Measurements from ENCODE around the gene SERPINB3. TPM values are rescaled to one million over a fixed set of nuclear protein-coding genes. Genes with fewer than 3 reads are reported as not detected.

Gene SERPINB3
- total and polyA plus RNA-seq, 2 of the 13 experiments (the other 11 are each of a cell fraction or from before 2014, with no cell fraction given) = not detected

DNA sequence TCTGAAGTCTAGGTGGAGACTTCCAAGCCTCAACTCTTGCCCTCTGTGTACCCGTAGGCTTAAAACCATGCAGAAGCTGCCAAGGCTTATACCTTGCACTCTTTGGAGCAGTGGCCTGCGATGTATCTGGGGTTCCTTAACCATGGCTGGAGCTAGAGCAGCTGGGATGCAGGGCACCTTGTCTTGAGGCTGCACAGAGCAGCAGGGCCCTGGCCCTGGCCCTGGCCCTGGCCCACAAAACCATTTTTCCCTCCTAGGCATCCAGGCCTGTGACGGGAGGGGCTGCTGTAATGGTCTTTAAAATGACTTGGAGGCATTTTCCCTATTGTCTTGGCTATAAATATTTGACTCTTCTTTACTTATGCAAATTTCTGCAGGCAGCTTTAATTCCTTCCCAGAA, 36.8 kb downstream of the SERPINB3 start:
- intact Hi-C loops (cut with micrococcal nuclease; ENCODE audit: unreplicated experiment) = no loop called here
- H3K36me3 ChIP-seq (replicated peaks in 1 of 2; ENCODE audit: control insufficient read depth in 1 of 2, insufficient read depth in 2 of 2, low read length in 2 of 2) = no peaks in the 10 kb centered on the region
- ChIA-PET CTCF (ENCODE audit: low intra/inter-chr PET ratio, low total read pairs) (no interaction called here), POLR2A (no interaction called here)
- H3K4me3 ChIP-seq (replicated peaks in 1 of 3; ENCODE audit: insufficient read depth in 1 of 3, low read depth in 2 of 3, low read length in 3 of 3) = no peak overlapping the region
- 14% methylated on average over 3 of the region's 3 CpGs for WGBS (ENCODE audit: low lambda C conversion rate)
- ATAC-seq = no peak
- no peak overlapping the region for H3K9ac ChIP-seq (ENCODE audit: insufficient read depth, low read depth, low read length)
- H3K4me2 ChIP-seq (ENCODE audit: low read depth, low read length) = no peak overlapping the region
- H3K9me3 ChIP-seq (ENCODE audit: low read length) = peaks cover 49% of the 10 kb centered on the region
- no peak overlapping the region for H2AFZ ChIP-seq (ENCODE audit: low read length)
- BruUV-seq (replicated peaks) = no TSS peak
- in situ Hi-C loops (cut with HindIII; ENCODE audit: extremely low pct_ligation_motif_present, low pct_unique_long_range_greater_than_20kb) = no loop called here
- TF ChIP-seq, protein P1, sequence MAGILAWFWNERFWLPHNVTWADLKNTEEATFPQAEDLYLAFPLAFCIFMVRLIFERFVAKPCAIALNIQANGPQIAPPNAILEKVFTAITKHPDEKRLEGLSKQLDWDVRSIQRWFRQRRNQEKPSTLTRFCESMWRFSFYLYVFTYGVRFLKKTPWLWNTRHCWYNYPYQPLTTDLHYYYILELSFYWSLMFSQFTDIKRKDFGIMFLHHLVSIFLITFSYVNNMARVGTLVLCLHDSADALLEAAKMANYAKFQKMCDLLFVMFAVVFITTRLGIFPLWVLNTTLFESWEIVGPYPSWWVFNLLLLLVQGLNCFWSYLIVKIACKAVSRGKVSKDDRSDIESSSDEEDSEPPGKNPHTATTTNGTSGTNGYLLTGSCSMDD (CRISPR knock-in tag; IDR thresholded peaks at IDR 0.05) = no peak
- TF ChIP-seq ZNF766 (CRISPR knock-in tag; IDR thresholded peaks at IDR 0.05; ENCODE audit: borderline replicate concordance) = no peak
- TF ChIP-seq TMF1 (CRISPR knock-in tag; IDR thresholded peaks at IDR 0.05; ENCODE audit: low read depth) = no peak
- no peak for TF ChIP-seq ZNF30 (CRISPR knock-in tag; IDR thresholded peaks at IDR 0.05)
- no peak for TF ChIP-seq ZFY (CRISPR knock-in tag; IDR thresholded peaks at IDR 0.05)
- no peaks in the 10 kb centered on the region for H3K4me1 ChIP-seq (ENCODE audit: insufficient read depth, low read length)
- no peaks in the 10 kb centered on the region for H3K27me3 ChIP-seq (ENCODE audit: control insufficient read depth in 1 of 2, insufficient read depth in 2 of 2, low read length in 2 of 2)
- no peaks in the 10 kb centered on the region for H3K79me2 ChIP-seq (ENCODE audit: insufficient read depth, low read length)
- no peaks in the 10 kb centered on the region for H4K20me1 ChIP-seq (ENCODE audit: insufficient read depth, low read length)
- DNase-seq (ENCODE audit: low spot score) = no peak
- FAIRE-seq = no peak
- no peak overlapping the region for H3K27ac ChIP-seq (ENCODE audit: extremely low read length, insufficient read depth, low read length)

DNA sequence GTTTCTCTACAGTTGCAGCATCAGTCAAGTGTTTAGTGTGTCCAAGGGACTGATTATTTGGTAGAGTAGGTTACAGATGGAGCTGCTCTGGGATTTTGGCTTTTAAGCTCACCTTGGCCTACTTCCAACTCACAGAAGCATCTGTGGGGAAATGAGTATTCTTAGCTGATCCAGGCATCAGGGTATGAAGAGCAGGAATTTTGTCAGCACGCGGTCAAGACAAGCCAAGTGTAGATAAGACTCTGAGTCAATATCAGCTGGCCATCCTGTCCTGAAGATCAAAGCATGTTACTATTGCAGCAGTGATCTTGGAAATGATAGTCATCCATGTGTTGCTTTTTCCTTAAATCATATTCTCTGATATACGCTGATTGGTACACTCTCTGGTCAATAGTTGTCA, 42.0 kb downstream of the SERPINB3 start:
- no peak overlapping the region for H3K9ac ChIP-seq (ENCODE audit: insufficient read depth, low read depth, low read length)
- WGBS (ENCODE audit: low lambda C conversion rate) = 6% methylated on average over 3 of the region's 3 CpGs
- no TSS peak for BruUV-seq (replicated peaks)
- in situ Hi-C loops (cut with HindIII; ENCODE audit: extremely low pct_ligation_motif_present, low pct_unique_long_range_greater_than_20kb) = no loop called here
- ATAC-seq (no peak), FAIRE-seq (no peak), DNase-seq (ENCODE audit: low spot score) (no peak)
- H3K27ac ChIP-seq (ENCODE audit: extremely low read length, insufficient read depth, low read length) = no peak overlapping the region
- no peaks in the 10 kb centered on the region for H3K36me3 ChIP-seq (replicated peaks in 1 of 2; ENCODE audit: control insufficient read depth in 1 of 2, insufficient read depth in 2 of 2, low read length in 2 of 2)
- no peak for TF ChIP-seq KLF9 (CRISPR knock-in tag; IDR thresholded peaks at IDR 0.05; ENCODE audit: low read depth)
- TF ChIP-seq DR1 (CRISPR knock-in tag; IDR thresholded peaks at IDR 0.05) = no peak
- TF ChIP-seq KAT8 (CRISPR knock-in tag; IDR thresholded peaks at IDR 0.05) = no peak
- no peak for TF ChIP-seq ZNF354B (CRISPR knock-in tag; IDR thresholded peaks at IDR 0.05)
- TF ChIP-seq SRF (IDR thresholded peaks at IDR 0.05; ENCODE audit: low read depth, low read length) = no peak
- no peak for TF ChIP-seq ZNF263 (CRISPR knock-in tag; IDR thresholded peaks at IDR 0.05)
- TF ChIP-seq, protein P2, sequence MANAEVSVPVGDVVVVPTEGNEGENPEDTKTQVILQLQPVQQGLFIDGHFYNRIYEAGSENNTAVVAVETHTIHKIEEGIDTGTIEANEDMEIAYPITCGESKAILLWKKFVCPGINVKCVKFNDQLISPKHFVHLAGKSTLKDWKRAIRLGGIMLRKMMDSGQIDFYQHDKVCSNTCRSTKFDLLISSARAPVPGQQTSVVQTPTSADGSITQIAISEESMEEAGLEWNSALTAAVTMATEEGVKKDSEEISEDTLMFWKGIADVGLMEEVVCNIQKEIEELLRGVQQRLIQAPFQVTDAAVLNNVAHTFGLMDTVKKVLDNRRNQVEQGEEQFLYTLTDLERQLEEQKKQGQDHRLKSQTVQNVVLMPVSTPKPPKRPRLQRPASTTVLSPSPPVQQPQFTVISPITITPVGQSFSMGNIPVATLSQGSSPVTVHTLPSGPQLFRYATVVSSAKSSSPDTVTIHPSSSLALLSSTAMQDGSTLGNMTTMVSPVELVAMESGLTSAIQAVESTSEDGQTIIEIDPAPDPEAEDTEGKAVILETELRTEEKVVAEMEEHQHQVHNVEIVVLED (CRISPR knock-in tag; IDR thresholded peaks at IDR 0.05; ENCODE audit: borderline replicate concordance) = no peak
- no peak for TF ChIP-seq HMGA1 (CRISPR knock-in tag; conservative IDR thresholded peaks at IDR 0.05)
- TF ChIP-seq SP140L (CRISPR knock-in tag; IDR thresholded peaks at IDR 0.05; ENCODE audit: borderline replicate concordance) = no peak
- no peak for TF ChIP-seq ZNF383 (CRISPR knock-in tag; IDR thresholded peaks at IDR 0.05; ENCODE audit: borderline replicate concordance)
- no peak for TF ChIP-seq U2AF1 (optimal IDR thresholded peaks at IDR 0.05; ENCODE audit: low read depth, low read length)
- TF ChIP-seq CEBPG (CRISPR knock-in tag; IDR thresholded peaks at IDR 0.05) = no peak
- H3K4me1 ChIP-seq (ENCODE audit: insufficient read depth, low read length) = no peaks in the 10 kb centered on the region
- H3K27me3 ChIP-seq (ENCODE audit: control insufficient read depth in 1 of 2, insufficient read depth in 2 of 2, low read length in 2 of 2) = no peaks in the 10 kb centered on the region
- POLR2A ChIA-PET = no interaction called here
- H3K4me2 ChIP-seq (ENCODE audit: low read depth, low read length) = no peak overlapping the region
- peaks cover 16% of the 10 kb centered on the region for H3K9me3 ChIP-seq (ENCODE audit: low read length)
- intact Hi-C loops (cut with micrococcal nuclease; ENCODE audit: unreplicated experiment) = no loop called here
- no peaks in the 10 kb centered on the region for H3K79me2 ChIP-seq (ENCODE audit: insufficient read depth, low read length)
- H4K20me1 ChIP-seq (ENCODE audit: insufficient read depth, low read length) = no peaks in the 10 kb centered on the region
- CTCF ChIA-PET (ENCODE audit: low intra/inter-chr PET ratio, low total read pairs) = no interaction called here
- no peak overlapping the region for H3K4me3 ChIP-seq (replicated peaks in 1 of 3; ENCODE audit: insufficient read depth in 1 of 3, low read depth in 2 of 3, low read length in 3 of 3)
- no peak overlapping the region for H2AFZ ChIP-seq (ENCODE audit: low read length)
